Gastroesophageal sphincter (tissue), 4 donors: ENCODE measurements around the gene KCNH2. TPM values are rescaled to one million over a fixed set of nuclear protein-coding genes. Genes with fewer than 3 reads are reported as not detected.

ENCODE experiments used
- ATAC-seq: fragments of 150-250 bp; one replicate; pipeline ENCODE4 v1.9.1; 2016; ENCODE audit warnings: mild to moderate bottlenecking, moderate library complexity
- H3K27ac ChIP-seq, 4 donors: fragments of 200-600 bp; sonication (generic) in 3 of 4; 1 replicate in 3 of 4; 2 replicates in 1 of 4; pipeline ENCODE4 v1.5.1; 2016 to 2019
- H3K27me3 ChIP-seq: fragments of 200-600 bp; sonication (generic); one replicate; pipeline ENCODE4 v1.5.1; 2019
- H3K36me3 ChIP-seq, 2 donors: fragments of 200-600 bp; sonication (generic); one replicate each; pipeline ENCODE4 v1.5.1; 2019; ENCODE audit warnings: control low read depth in 1 of 2
- H3K4me1 ChIP-seq, 3 donors: fragments of 200-600 bp; sonication (generic); 1 replicate in 2 of 3; 2 replicates in 1 of 3; pipeline ENCODE4 v1.5.1; 2016 to 2019; ENCODE audit warnings: control low read depth in 2 of 3
- H3K4me3 ChIP-seq, 2 donors: fragments of 200-600 bp; sonication (generic); one replicate each; pipeline ENCODE4 v1.5.1; 2019; ENCODE audit warnings: mild to moderate bottlenecking in 1 of 2, moderate library complexity in 1 of 2
- H3K9me3 ChIP-seq, 3 donors: fragments of 200-600 bp; sonication (generic); one replicate each; pipeline ENCODE4 v1.5.1; 2017 to 2019; ENCODE audit warnings: control low read depth in 2 of 3
- CTCF ChIP-seq, 4 experiments: fragments of 200-600 bp in 2 of 4; fragments of 450-650 bp in 2 of 4; sonication (generic) in 1 of 4; IDR thresholded peaks; one replicate each; pipeline ENCODE4 v1.5.1; 2017 to 2019; ENCODE audit warnings: antibody characterized with exemption in 4 of 4, mild to moderate bottlenecking in 2 of 4, moderate library complexity in 2 of 4
- EP300 ChIP-seq: sonication (generic); formaldehyde crosslinking; IDR thresholded peaks from one replicate; pipeline ENCODE4 v1.6.1; 2017; ENCODE audit warnings: antibody characterized with exemption, mild to moderate bottlenecking
- POLR2A ChIP-seq, 2 donors: fragments of 450-650 bp; IDR thresholded peaks; one replicate each; pipeline ENCODE4 v1.6.1; 2017; ENCODE audit warnings: antibody characterized with exemption in 2 of 2, mild to moderate bottlenecking in 2 of 2, moderate library complexity in 1 of 2
- POLR2AphosphoS5 ChIP-seq: sonication (generic); formaldehyde crosslinking; IDR thresholded peaks from one replicate; pipeline ENCODE4 v1.6.1; 2017; ENCODE audit warnings: antibody characterized with exemption
- WGBS, 2 donors: methylation state at CpG; one replicate each; pipeline ENCODE4 v1.1.5; 2018; ENCODE audit warnings: low coverage in 1 of 2; 5-methylcytosine and 5-hydroxymethylcytosine counted together
- total RNA-seq, 4 donors: library from RNA; depleted of rRNA; stranded (reverse); fragments of >200 nt; gene quantifications; one replicate each; pipeline ENCODE4 v1.1.0, GENCODE V29; 2016

KCNH2 gene
- total RNA-seq, 4 donors from 2014 or later, result 26.6 to 63.8 (median 36.3) TPM

DNA sequence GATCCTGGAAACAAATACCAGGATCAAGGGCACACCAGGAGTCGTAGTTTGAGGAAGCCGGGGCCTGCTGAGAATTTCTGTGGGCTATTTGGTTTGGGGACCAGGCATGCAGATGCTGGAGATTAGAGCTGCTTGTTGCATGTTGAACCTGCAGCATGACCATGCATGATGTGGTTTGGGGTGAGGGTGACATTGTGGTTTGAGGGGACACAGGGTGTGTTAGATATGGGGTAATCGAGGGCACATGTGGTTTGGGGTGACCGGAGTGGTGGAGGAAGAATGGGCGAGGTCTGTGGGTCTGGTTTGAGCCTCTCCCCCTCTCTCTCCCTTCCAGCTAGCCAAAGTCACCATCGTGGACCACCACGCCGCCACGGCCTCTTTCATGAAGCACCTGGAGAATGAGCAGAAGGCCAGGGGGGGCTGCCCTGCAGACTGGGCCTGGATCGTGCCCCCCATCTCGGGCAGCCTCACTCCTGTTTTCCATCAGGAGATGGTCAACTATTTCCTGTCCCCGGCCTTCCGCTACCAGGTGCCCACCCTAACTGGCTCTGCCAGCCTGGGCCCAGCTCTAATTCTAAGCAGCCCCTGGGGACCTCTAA, 22.9 kb upstream of the KCNH2 start:
- 93% methylated on average over 3 of the region's 13 CpGs; no CpG with 5 or more reads in 1 of the 2 donors for WGBS, 2 donors
- Histone ChIP-seq H3K4me3 (no peak overlapping the region), H3K36me3 (peaks cover 0 to 11% of the 10 kb centered on the region in 2 donors), H3K27me3 (peaks cover 19% of the 10 kb centered on the region), H3K9me3 (no peaks in the 10 kb centered on the region), H3K4me1 (peaks cover 0 to 13% (median 0%) of the 10 kb centered on the region in 3 donors), H3K27ac (no peak overlapping the region)
- no peak for TF ChIP-seq POLR2A (IDR thresholded peaks at IDR 0.05)
- TF ChIP-seq EP300, result no peak
- TF ChIP-seq POLR2AphosphoS5, result no peak
- TF ChIP-seq CTCF (IDR thresholded peaks at IDR 0.05), result no peak
- ATAC-seq, result no peak

DNA sequence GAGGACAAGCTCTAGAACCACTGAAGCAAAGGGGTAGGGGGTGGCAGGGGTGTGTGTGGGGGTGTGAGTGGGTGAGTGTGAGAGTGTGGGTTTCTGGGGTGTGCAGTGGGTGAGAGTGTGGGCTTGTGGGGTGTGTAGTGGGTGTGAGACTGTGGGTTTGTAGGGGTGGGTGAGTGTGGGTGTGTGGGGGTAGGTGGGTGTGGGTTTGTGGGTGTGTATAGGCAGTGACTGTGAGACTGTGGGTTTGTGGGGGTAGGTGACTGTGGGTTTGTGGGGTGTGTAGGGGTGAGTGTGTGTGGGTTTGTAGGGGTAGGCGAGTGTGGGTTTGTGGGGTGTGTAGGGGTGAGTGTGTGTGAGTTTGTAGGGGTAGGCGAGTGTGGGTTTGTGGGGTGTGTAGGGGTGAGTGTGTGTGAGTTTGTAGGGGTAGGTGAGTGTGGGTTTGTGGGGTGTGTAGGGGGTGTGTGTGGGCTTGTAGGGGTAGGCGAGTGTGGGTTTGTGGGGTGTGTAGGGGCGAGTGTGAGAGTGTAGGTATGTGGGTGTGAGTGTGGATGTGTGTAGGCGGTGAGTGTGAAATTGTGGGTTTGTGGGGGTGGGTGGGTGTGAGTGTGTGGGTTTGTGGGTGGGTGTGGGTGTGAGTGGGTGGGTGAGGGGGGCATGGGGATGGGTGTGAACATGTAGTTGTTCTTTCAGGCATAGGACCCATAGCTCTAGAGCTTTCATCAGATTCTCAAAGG, 21.5 kb upstream of the KCNH2 start:
- Histone ChIP-seq H3K4me1 (peaks cover 0 to 13% (median 0%) of the 10 kb centered on the region in 3 donors), H3K9me3 (no peaks in the 10 kb centered on the region), H3K27ac (no peak overlapping the region), H3K36me3 (peaks cover 0 to 11% of the 10 kb centered on the region in 2 donors), H3K27me3 (peaks cover 19% of the 10 kb centered on the region), H3K4me3 (no peak overlapping the region)
- TF ChIP-seq EP300 (no peak), CTCF (IDR thresholded peaks at IDR 0.05) (no peak), POLR2A (IDR thresholded peaks at IDR 0.05) (no peak), POLR2AphosphoS5 (no peak)
- ATAC-seq, result no peak
- 80 to 100% methylated on average over 3 to 4 of the region's 5 CpGs for WGBS, 2 donors

DNA sequence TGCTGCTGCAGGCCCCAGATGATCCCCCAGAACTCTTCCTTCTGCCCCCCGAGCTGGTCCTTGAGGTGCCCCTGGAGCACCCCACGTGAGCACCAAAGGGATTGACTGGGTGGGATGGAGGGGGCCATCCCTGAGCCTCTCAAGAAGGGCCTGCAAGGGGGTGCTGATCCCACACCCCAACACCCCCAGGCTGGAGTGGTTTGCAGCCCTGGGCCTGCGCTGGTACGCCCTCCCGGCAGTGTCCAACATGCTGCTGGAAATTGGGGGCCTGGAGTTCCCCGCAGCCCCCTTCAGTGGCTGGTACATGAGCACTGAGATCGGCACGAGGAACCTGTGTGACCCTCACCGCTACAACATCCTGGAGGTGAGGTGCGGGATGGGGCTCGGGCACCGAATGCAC, 20.9 kb upstream of the KCNH2 start:
- TF ChIP-seq POLR2A (IDR thresholded peaks at IDR 0.05) (no peak), POLR2AphosphoS5 (no peak), CTCF (IDR thresholded peaks at IDR 0.05) (no peak), EP300 (no peak)
- Histone ChIP-seq H3K9me3 (no peaks in the 10 kb centered on the region), H3K27me3 (peaks cover 19% of the 10 kb centered on the region), H3K27ac (no peak overlapping the region), H3K36me3 (peaks cover 0 to 11% of the 10 kb centered on the region in 2 donors), H3K4me1 (peaks cover 0 to 13% (median 0%) of the 10 kb centered on the region in 3 donors), H3K4me3 (no peak overlapping the region)
- ATAC-seq, result no peak
- WGBS, 2 donors, result 100% methylated on average over 6 of the region's 12 CpGs; no CpG with 5 or more reads in 1 of the 2 donors

DNA sequence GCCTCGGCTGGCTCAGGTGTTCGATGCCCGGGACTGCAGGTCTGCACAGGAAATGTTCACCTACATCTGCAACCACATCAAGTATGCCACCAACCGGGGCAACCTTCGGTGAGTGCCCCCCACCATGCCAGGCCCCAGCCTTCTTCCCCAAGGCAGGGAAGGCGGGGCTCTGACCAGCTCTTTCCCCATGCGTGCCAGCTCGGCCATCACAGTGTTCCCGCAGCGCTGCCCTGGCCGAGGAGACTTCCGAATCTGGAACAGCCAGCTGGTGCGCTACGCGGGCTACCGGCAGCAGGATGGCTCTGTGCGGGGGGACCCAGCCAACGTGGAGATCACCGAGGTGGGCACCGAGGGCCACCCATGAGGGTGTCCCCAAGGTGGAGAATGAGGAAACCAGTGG, 20.2 kb upstream of the KCNH2 start:
- 93% methylated on average over 5 of the region's 20 CpGs; no CpG with 5 or more reads in 1 of the 2 donors for WGBS, 2 donors
- Histone ChIP-seq H3K27me3 (peaks cover 19% of the 10 kb centered on the region), H3K36me3 (peaks cover 0 to 11% of the 10 kb centered on the region in 2 donors), H3K4me3 (no peak overlapping the region), H3K9me3 (no peaks in the 10 kb centered on the region), H3K4me1 (peaks cover 0 to 13% (median 0%) of the 10 kb centered on the region in 3 donors), H3K27ac (no peak overlapping the region)
- TF ChIP-seq POLR2AphosphoS5 (no peak), POLR2A (IDR thresholded peaks at IDR 0.05) (no peak), CTCF (IDR thresholded peaks at IDR 0.05) (no peak), EP300 (no peak)
- no peak for ATAC-seq
